SKM-1 (cell line): Measurements from ENCODE around the gene SYNJ2.

Experiments
- DNase-seq: peaks from one replicate; lab custom pipeline; 2025; ENCODE audit not compliant: unreplicated experiment; lab: John Stamatoyannopoulos, UW

SYNJ2 gene

DNA sequence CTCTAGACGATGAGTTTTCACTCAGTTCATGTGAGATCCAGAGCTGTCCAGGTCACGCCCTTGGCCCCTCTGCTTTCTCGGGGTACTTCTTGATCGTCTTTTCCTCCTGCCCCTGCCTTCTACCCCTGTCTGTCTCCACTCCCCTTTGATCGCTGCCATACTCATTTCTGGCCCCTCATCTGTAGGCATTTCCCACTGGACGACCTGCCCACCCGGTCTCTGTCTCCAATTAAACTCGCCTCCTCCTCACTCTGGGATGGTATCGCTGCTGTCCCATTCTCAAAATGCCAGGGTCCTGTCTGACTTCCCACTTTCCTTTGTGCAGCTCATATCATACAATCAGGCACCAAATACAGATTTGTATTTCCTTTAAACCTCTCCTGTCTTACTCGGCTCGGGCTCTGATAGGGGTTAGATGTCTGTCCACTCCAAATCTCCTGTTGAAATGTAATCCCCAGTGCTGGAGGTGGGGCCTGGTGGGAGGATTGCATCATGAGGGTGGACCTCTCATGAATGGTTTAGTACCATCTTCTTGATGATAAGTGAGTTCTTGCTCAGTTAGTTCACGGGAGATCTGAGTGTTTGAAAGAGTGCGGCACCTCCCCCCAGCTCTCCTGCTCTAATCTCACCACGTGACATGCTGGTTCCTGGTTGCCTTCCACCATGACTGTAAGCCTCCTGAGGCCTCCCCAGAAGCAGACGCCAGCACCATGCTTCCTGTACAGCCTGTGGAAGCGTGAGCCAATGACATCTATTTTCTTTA lies 3.5 kb upstream of the SYNJ2 start:
- DNase-seq: no peak

DNA sequence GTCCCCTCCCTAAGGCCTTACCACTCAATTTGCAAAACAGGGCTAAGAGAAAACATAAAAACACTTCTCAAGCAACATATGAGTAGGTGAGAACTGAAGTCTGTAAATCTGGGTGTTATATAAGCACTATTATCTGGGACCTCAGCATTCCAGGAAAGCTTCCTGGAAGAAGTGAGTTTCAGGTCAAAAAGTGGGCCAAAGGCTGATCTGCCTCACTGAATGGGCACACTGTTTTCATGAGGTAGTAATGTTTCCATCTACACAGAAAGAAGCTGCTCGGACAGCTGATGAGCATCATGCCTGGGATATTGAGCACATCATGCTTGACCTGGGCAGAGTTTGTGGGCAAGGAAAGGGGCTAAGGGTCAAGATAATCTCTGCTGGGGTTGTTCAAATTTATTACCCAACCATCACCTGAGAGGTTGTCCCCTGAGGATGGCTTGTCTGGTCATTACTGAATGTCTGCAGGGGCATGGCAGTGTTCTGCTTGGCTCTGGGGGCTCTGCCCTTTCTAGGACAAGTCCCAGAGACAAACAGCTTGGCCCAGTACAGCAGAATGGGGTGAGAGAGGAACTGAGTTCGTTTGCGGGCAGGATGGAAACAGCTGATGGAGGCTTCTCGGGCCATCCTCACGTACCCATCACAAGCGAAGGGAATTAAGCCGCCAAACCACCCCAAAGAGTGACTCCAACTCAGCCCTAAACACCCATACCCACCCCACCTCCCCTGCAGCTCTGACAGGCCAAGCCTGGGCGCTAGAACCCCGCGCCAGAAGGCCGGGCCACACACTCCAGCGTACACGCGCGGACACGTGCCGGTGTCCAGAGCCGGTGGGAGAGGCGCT lies 1.2 kb upstream of the SYNJ2 start:
- no peak for DNase-seq

GRCh38 chr6:157981132-157981394 lies 600 bp upstream of the SYNJ2 start:
- DNase-seq: no peak

DNA sequence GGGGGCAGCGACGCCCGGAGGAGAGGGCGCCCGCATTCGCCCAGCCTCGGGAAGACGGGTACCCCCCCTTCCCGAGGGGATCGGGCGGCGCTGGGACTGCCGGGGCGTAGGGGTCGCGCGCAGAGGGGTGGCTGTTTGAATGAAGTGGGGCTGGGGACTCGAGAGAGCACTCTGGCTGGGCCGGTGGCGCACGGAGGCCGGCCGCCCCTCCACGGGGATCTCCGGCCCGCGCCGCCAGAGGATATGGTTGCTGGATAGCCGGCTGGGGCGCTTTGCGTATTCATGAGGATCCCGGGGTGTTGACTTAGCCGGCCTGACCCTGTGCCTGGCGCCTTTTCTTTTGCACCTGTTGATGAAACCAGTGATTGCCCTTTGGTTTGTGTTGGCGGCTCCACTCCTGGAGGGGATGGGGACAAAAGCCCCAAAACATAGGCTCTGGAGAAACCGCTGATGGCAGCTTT lies 469 bp downstream of the SYNJ2 start:
- no peak for DNase-seq

DNA sequence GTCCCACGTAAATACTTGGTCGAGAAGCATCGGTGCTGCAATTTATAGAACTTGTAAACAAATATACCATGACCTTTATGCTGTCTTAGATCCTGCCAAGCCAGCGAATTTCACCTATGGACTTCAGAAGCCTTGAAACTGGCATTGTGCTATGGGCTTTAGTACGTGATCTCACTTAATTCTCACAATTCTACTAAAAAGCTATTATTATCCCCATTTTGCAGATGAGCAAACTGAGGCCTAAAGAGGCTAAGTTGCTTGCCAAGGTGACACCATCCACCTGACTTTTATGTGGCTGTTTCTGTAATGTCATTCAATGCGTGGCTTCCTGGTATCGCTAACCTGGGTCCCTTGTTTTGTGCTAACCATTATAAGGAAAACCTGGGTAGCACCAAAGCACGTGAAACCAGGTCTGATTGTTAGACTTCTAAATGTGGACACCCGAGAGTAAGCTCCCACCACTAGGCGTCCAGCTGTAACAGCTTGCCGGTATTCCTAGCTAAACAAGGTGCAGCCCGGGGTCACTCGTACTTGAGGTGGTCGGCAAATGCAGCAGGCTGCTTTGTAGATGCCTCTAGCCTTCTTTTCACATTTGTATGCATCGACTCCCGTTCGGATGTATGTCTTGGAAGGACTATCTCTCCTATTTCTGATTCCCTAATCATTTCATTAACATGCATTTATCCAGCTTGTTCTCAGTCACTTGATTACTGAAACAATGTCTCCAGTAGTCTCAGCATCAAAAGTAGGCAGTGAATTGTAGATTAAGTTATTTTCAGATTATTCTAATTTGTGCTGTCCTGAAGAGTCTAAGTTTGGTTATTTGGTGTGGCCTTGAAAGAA lies 1.1 kb downstream of the SYNJ2 start:
- DNase-seq: no peak

DNA sequence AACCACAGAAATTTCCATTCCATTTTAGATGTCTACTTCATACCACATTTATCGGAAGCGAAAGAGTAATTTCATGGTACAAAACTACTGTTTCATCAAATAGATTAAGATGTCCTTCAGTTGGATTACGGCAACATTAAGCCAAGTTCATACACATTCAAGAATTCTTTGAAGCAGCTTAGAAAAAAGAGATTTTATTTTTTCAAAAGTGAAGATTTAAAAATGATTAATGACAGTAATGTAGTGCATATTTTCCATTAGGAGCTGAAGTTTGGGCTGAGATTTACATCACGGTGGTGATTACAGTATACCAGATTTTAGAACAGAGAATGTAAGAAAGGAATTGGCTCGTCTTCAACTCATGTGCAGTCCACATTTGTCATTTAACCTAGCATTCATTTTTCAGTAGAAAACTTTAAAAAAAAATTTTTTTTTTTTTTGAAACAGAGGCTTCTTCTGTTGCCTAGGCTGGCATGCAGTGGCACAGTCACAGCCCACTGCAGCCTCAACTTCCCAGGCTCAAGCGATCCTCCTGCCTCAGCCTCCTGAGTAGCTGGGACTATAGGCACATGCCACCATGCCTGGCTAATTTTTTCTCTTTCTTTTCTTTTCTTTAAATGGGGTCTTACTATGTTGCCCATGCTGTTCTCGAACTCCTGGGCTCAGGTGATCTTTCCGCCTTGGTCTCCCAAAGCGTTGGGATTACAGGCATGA lies 1.9 kb downstream of the SYNJ2 start:
- DNase-seq: no peak

- DNase-seq: no peak
Observed at GRCh38 chr6:157984128-157984527, 2.5 kb downstream of the SYNJ2 start.

GRCh38 chr6:157984686-157985225 lies 3.1 kb downstream of the SYNJ2 start:
- no peak for DNase-seq

- DNase-seq: no peak
Observed at GRCh38 chr6:157985378-157986155, 3.9 kb downstream of the SYNJ2 start.

- no peak for DNase-seq
Observed at GRCh38 chr6:157987788-157988699, 6.4 kb downstream of the SYNJ2 start.

DNA sequence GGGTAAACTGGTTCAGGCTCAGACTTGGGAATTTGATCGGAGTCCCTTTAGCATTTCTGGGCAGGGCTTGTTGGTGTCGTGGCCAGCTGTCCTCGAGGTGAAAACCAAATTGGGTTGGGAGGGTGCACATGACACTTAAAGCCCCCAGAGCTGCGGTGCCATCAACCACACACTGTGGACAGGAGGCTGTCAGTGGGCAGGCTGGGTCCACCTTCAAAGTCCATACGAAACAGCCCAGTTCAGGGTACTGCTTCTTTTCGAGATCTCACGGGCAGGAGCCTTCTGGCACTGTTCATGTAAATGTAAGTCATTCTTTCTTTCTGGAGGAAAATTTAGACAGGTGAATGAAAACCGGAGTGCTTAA lies 7.0 kb downstream of the SYNJ2 start:
- DNase-seq: no peak

DNA sequence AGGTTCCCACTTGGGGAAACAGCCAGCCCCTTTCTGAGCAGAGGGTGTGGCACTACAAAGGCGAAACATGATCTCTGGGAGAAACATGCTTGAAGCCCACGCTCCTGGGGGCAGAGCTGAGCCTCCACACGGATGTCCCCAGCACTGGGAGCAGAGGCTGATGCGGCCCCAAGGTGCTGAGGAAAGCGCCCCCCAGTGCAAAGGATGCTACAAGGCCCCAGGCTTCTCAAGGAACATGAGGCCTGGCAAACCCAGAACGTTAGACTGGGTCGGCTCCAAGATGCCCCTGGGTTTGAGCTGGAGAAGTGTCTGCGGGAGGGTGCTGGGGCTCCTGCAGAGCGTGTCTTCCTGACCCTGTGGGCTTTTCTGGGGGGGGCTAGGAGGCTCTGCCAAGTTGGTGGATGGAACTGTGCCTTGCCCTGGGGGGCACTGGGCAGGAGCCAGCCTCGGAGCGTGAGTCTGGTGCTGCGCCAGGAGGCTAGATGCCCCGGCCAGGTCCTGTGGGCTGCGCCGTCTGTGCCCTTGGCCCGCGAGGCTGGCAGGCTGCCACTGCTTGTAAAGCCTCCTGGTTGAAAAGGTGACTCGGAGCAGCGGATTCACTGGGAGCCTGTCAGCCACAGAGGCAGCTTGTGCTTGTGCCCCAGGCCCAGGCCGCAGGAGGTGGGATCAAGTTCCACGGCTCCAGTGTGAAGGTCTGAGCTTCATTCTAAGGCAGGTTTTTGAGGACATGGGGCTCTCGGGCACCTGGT lies 8.1 kb downstream of the SYNJ2 start:
- DNase-seq: no peak

- no peak for DNase-seq
Observed at GRCh38 chr6:157990321-157991066, 8.8 kb downstream of the SYNJ2 start.

GRCh38 chr6:157991067-157991432 lies 9.4 kb downstream of the SYNJ2 start:
- DNase-seq: no peak

DNA sequence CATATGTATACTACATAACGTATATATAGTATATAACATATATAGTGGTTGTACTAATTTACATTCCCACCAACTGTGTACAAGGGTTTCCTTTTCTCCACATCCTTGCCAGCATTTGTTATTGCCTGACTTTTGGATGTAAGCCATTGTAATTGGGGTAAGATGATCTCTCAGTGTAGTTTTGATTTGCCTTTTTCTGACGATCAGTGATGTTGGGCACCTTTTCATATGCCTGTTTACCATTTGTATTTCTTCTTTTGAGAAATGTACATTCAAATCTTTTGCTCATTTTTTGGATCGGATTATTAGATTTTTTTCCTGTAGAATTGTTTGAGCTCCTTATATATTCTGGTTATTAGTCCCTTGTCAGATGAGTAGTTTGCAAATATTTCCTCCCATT lies 11.4 kb downstream of the SYNJ2 start:
- DNase-seq: no peak

- DNase-seq: no peak
Observed at GRCh38 chr6:157994125-157994795, 12.6 kb downstream of the SYNJ2 start.

GRCh38 chr6:157995458-157995857 lies 13.8 kb downstream of the SYNJ2 start:
- no peak for DNase-seq
